H9 (cell line): ENCODE data around the gene SFRP2. TPM values are rescaled to one million over a fixed set of nuclear protein-coding genes. Genes with fewer than 3 reads are reported as not detected.

Experiments
- DNase-seq: peaks from one replicate; pipeline ENCODE4 v3.0.0-alpha.2; 2017
- H2AFZ ChIP-seq: one replicate; pipeline ENCODE4 v1.6.1; 2013; ENCODE audit warnings: mild to moderate bottlenecking, low read length, control low read depth, moderate library complexity
- H2AK5ac ChIP-seq: 2 replicates; pipeline ENCODE4 v1.6.1; 2013; ENCODE audit warnings: low read length, control low read depth, mixed read lengths; ENCODE audit not compliant: insufficient read length
- H2BK120ac ChIP-seq: one replicate; pipeline ENCODE4 v1.6.1; 2013; ENCODE audit warnings: low read depth, mild to moderate bottlenecking, low read length, control low read depth, inconsistent platforms; ENCODE audit not compliant: poor library complexity, severe bottlenecking
- H2BK12ac ChIP-seq: 2 replicates; pipeline ENCODE4 v1.6.1; 2013; ENCODE audit warnings: low read length, control low read depth, mixed read lengths, low read depth; ENCODE audit not compliant: insufficient read length
- H2BK15ac ChIP-seq: 2 replicates; pipeline ENCODE4 v1.6.1; 2013; ENCODE audit warnings: low read depth, low read length, control low read depth
- H2BK20ac ChIP-seq: one replicate; pipeline ENCODE4 v1.6.1; 2013; ENCODE audit warnings: low read depth, mild to moderate bottlenecking, low read length, control low read depth, inconsistent platforms; ENCODE audit not compliant: poor library complexity, severe bottlenecking
- H2BK5ac ChIP-seq: 2 replicates; pipeline ENCODE4 v1.6.1; 2013; ENCODE audit warnings: low read length, control low read depth, mixed read lengths; ENCODE audit not compliant: insufficient read length
- H3K14ac ChIP-seq: 2 replicates; pipeline ENCODE4 v1.6.1; 2013; ENCODE audit warnings: low read length, control low read depth; ENCODE audit not compliant: insufficient read depth
- H3K18ac ChIP-seq: 2 replicates; pipeline ENCODE4 v1.6.1; 2013; ENCODE audit warnings: low read depth, mild to moderate bottlenecking, mixed read lengths, low read length, control low read depth; ENCODE audit not compliant: insufficient read length
- H3K23ac ChIP-seq: 2 replicates; pipeline ENCODE4 v1.6.1; 2013; ENCODE audit warnings: low read length, control low read depth, mixed read lengths, low read depth; ENCODE audit not compliant: insufficient read length
- H3K23me2 ChIP-seq: 2 replicates; pipeline ENCODE4 v1.6.1; 2013; ENCODE audit warnings: low read depth, mild to moderate bottlenecking, mixed read lengths, low read length, control low read depth; ENCODE audit not compliant: insufficient read length, poor library complexity, severe bottlenecking
- H3K27ac ChIP-seq: 2 replicates; pipeline ENCODE4 v1.5.1; 2013; ENCODE audit warnings: low read length, control low read depth, mixed read lengths, low read depth; ENCODE audit not compliant: insufficient read length
- H3K27me3 ChIP-seq: 2 replicates; pipeline ENCODE4 v1.6.1; 2013; ENCODE audit warnings: low read length, control low read depth, inconsistent platforms; ENCODE audit not compliant: insufficient read depth
- H3K4ac ChIP-seq: 2 replicates; pipeline ENCODE4 v1.6.1; 2013; ENCODE audit warnings: low read depth, mild to moderate bottlenecking, control low read depth, inconsistent platforms, low read length, moderate library complexity
- H3K4me1 ChIP-seq: 2 replicates; pipeline ENCODE4 v1.6.1; 2013; ENCODE audit warnings: low read length, control low read depth, inconsistent platforms; ENCODE audit not compliant: insufficient read depth
- H3K4me2 ChIP-seq: 2 replicates; pipeline ENCODE4 v1.6.1; 2013; ENCODE audit warnings: low read length, control low read depth, mixed read lengths; ENCODE audit not compliant: insufficient read length, insufficient read depth
- H3K56ac ChIP-seq: 2 replicates; pipeline ENCODE4 v1.6.1; 2013; ENCODE audit warnings: low read depth, mild to moderate bottlenecking, mixed read lengths, low read length, control low read depth; ENCODE audit not compliant: insufficient read length
- H3K79me1 ChIP-seq: 2 replicates; pipeline ENCODE4 v1.6.1; 2013; ENCODE audit warnings: low read depth, mild to moderate bottlenecking, moderate library complexity, low read length, control low read depth, inconsistent platforms; ENCODE audit not compliant: insufficient read depth, poor library complexity, severe bottlenecking
- H3K79me2 ChIP-seq: 2 replicates; pipeline ENCODE4 v1.6.1; 2013; ENCODE audit warnings: low read length, control low read depth, inconsistent platforms; ENCODE audit not compliant: insufficient read depth
- H3K9ac ChIP-seq: 2 replicates; pipeline ENCODE4 v1.6.1; 2013; ENCODE audit warnings: low read length, control low read depth, mixed read lengths; ENCODE audit not compliant: insufficient read length; ENCODE audit errors: extremely low read depth
- H3K9me3 ChIP-seq: one replicate; pipeline ENCODE4 v1.6.1; 2013; ENCODE audit warnings: low read depth, low read length, inconsistent platforms; ENCODE audit not compliant: control insufficient read depth
- H3T11ph ChIP-seq: one replicate; pipeline ENCODE4 v1.6.1; 2013; ENCODE audit warnings: mild to moderate bottlenecking, low read length, control low read depth, inconsistent platforms
- H4K20me1 ChIP-seq: one replicate; pipeline ENCODE4 v1.6.1; 2013; ENCODE audit not compliant: control insufficient read depth, insufficient read length, insufficient read depth
- H4K5ac ChIP-seq: 2 replicates; pipeline ENCODE4 v1.6.1; 2013; ENCODE audit warnings: low read depth, mild to moderate bottlenecking, mixed read lengths, low read length, control low read depth; ENCODE audit not compliant: insufficient read length
- H4K8ac ChIP-seq: replicated peaks from 2 replicates; pipeline ENCODE4 v1.6.1; 2013; ENCODE audit warnings: low read length, control low read depth, mixed read lengths, low read depth; ENCODE audit not compliant: insufficient read length
- H4K91ac ChIP-seq: 2 replicates; pipeline ENCODE4 v1.6.1; 2013; ENCODE audit warnings: low read depth, mild to moderate bottlenecking, moderate library complexity, mixed read lengths, low read length, control low read depth; ENCODE audit not compliant: insufficient read length
- H3K27ac Mint-ChIP-seq, 3 experiments: 2 replicates in 2 of 3; 3 replicates in 1 of 3; pipeline ENCODE4 v1.8.0; 2020 to 2021; ENCODE audit warnings: mixed read lengths in 3 of 3, mild to moderate bottlenecking in 1 of 3, moderate library complexity in 1 of 3
- H3K27me3 Mint-ChIP-seq: 2 replicates; pipeline ENCODE4 v1.8.0; 2021; ENCODE audit warnings: low read depth, mild to moderate bottlenecking, moderate library complexity, mixed read lengths
- H3K36me3 Mint-ChIP-seq, 3 experiments: 2 replicates in 2 of 3; 3 replicates in 1 of 3; pipeline ENCODE4 v1.8.0; 2020 to 2021; ENCODE audit warnings: low read depth in 3 of 3, mixed read lengths in 3 of 3; ENCODE audit not compliant: insufficient read depth in 1 of 3
- H3K4me1 Mint-ChIP-seq, 2 experiments: 2 replicates each; pipeline ENCODE4 v1.8.0; 2020; ENCODE audit warnings: mixed read lengths in 2 of 2
- H3K4me3 Mint-ChIP-seq, 2 experiments: 2 replicates in 1 of 2; 3 replicates in 1 of 2; pipeline ENCODE4 v1.8.0; 2020 to 2021; ENCODE audit warnings: mild to moderate bottlenecking in 2 of 2, mixed read lengths in 2 of 2, moderate library complexity in 1 of 2
- H3K9me3 Mint-ChIP-seq, 2 experiments: 2 replicates in 1 of 2; 3 replicates in 1 of 2; pipeline ENCODE4 v1.8.0; 2020; ENCODE audit warnings: mild to moderate bottlenecking in 2 of 2, mixed read lengths in 2 of 2, moderate library complexity in 1 of 2
- CTCF ChIP-seq: fragments of 200-600 bp; sonication (generic); conservative IDR thresholded peaks from 3 replicates; pipeline ENCODE4 v1.8.0; 2021; ENCODE audit warnings: antibody characterized with exemption, mild to moderate bottlenecking
- WGBS: extraction: QIAGEN DNeasy Blood & Tissue Kit; methylation state at CpG from one replicate; pipeline ENCODE4 v1.1.7; 2013; ENCODE audit warnings: missing lambda C conversion rate, low lambda C conversion rate, mixed read lengths; ENCODE audit not compliant: insufficient read length; ENCODE audit errors: extremely low coverage; 5-methylcytosine and 5-hydroxymethylcytosine counted together
- total RNA-seq: library from RNA; stranded (reverse); gene quantifications from 2 replicates; pipeline ENCODE4 v1.2.1, GENCODE V29; 2021

SFRP2 gene
- total RNA-seq, 1 experiment from 2014 or later = 156 TPM

DNA sequence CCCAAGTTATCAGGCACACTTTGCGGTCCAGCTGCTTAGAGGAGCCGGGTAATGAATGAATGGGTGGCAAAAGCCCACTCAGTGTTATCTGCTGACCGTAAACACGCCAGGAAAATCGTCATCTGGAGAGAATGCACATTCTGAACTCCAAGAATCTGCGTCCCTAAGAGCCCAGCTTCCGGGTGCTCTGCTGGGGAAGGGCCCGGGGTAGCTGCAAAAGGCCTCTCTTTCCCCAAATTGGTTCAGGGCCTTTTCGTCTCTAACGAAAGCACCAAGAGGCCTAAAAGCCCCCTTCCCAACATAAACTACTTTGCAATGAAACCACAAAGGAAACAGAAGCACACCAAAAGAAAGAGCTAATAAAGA is 1.6 kb upstream of the SFRP2 start:
- no CpG with 5 or more reads among the region's 10 CpGs for WGBS
- no peak overlapping the region for H2BK20ac ChIP-seq
- H3K4me2 ChIP-seq = peak overlapping the region; percentile 22
- no peak overlapping the region for H3K56ac ChIP-seq
- no peak overlapping the region for H3K14ac ChIP-seq
- no peak overlapping the region for H2BK12ac ChIP-seq
- H2BK5ac ChIP-seq = no peak overlapping the region
- H3K27me3 Mint-ChIP-seq = peaks cover 37% of the 10 kb centered on the region
- no peak overlapping the region; the same call in 1 of the 2 replicates for H3K4ac ChIP-seq
- H3K18ac ChIP-seq = peak overlapping the region; percentile 63
- H2BK120ac ChIP-seq = no peak overlapping the region
- no peaks in the 10 kb centered on the region for H3K27me3 ChIP-seq
- no peak overlapping the region for H2AFZ ChIP-seq
- H4K8ac ChIP-seq = no peak overlapping the region
- no peak for TF ChIP-seq CTCF
- peaks cover 0 to 33% (median 22%) of the 10 kb centered on the region in 3 experiments; a peak in 5 of 7 replicates for H3K36me3 Mint-ChIP-seq
- H3K23me2 ChIP-seq = peaks cover 40% of the 10 kb centered on the region
- H4K5ac ChIP-seq = no peak overlapping the region
- peaks cover 6 to 17% of the 10 kb centered on the region in 2 experiments; a peak in 3 of 5 replicates for H3K9me3 Mint-ChIP-seq
- H3K27ac Mint-ChIP-seq = peak overlapping the region; percentile 97 to 100 (median 99)
- no peaks in the 10 kb centered on the region for H4K20me1 ChIP-seq
- H3K4me1 Mint-ChIP-seq = peaks cover 48 to 52% of the 10 kb centered on the region in 2 experiments
- no peaks in the 10 kb centered on the region for H3K79me1 ChIP-seq
- no peak for DNase-seq
- no peak overlapping the region for H2AK5ac ChIP-seq
- no peak overlapping the region for H3K23ac ChIP-seq
- H3K9ac ChIP-seq = peak overlapping the region; percentile 11
- no peak overlapping the region for H3T11ph ChIP-seq
- peak overlapping the region; percentile 91 to 100 for H3K4me3 Mint-ChIP-seq
- H3K79me2 ChIP-seq = peaks cover 24% of the 10 kb centered on the region; the same call in 1 of the 2 replicates
- H2BK15ac ChIP-seq = no peak overlapping the region
- peak overlapping the region; percentile 50 for H3K27ac ChIP-seq
- peaks cover 6% of the 10 kb centered on the region for H3K4me1 ChIP-seq
- no peaks in the 10 kb centered on the region for H3K9me3 ChIP-seq
- H4K91ac ChIP-seq = no peak overlapping the region
